IMR-90 (cell line): ENCODE results near the gene KCNN4. TPM values are rescaled to one million over a fixed set of nuclear protein-coding genes. Genes with fewer than 3 reads are reported as not detected.
A peak's percentile ranks its signal among the peaks of the same experiment; 100 is the strongest.
"Not testable (repeated sequence)": the region's sequence is repeated elsewhere in the genome, so short reads cannot be mapped to it uniquely, and the experiment has no call there.

Source experiments
- ATAC-seq: fragments of 200-7000 bp; cut with Tn5 transposase; 2 replicates; pipeline ENCODE4 v1.9.1; 2020; ENCODE audit warnings: low read depth, mild to moderate bottlenecking, moderate library complexity
- BruUV-seq: library from RNA; stranded (reverse); fragments of 400-500 nt; replicated peaks from 2 replicates; lab custom pipeline; 2021; lab: Mats Ljungman, UMichigan
- CTCF ChIA-PET: fragments of 300-600 bp; formaldehyde crosslinking; extraction: SDS; loops from one replicate; lab custom pipeline; 2021; ENCODE audit warnings: antibody characterized with exemption; lab: Yijun Ruan, JAX
- POLR2A ChIA-PET: fragments of 300-600 bp; sonication (Branson Sonifier 250); formaldehyde crosslinking; loops from one replicate; lab custom pipeline; 2022; ENCODE audit warnings: antibody characterized with exemption; ENCODE audit not compliant: unreplicated experiment; lab: Charles Lee
- DNase-seq: peaks from one replicate; pipeline ENCODE4 v3.0.0; 2013
- H2AFZ ChIP-seq: replicated peaks from 2 replicates; pipeline ENCODE3; 2013; ENCODE audit warnings: low read length, mild to moderate bottlenecking; ENCODE audit not compliant: poor library complexity
- H2AK5ac ChIP-seq: 2 replicates; pipeline ENCODE4 v1.6.1; 2013; ENCODE audit warnings: low read depth, low read length, inconsistent platforms
- H2AK9ac ChIP-seq: replicated peaks from 2 replicates; pipeline ENCODE3; 2013; ENCODE audit warnings: mild to moderate bottlenecking, low read depth, low read length, moderate library complexity; ENCODE audit not compliant: poor library complexity
- H2BK120ac ChIP-seq: 2 replicates; pipeline ENCODE4 v1.6.1; 2013; ENCODE audit warnings: low read depth, low read length, inconsistent platforms
- H2BK15ac ChIP-seq: 3 replicates; pipeline ENCODE4 v1.6.1; 2013; ENCODE audit warnings: low read depth, low read length, inconsistent platforms
- H2BK20ac ChIP-seq: 2 replicates; pipeline ENCODE4 v1.6.1; 2013; ENCODE audit warnings: low read depth, mild to moderate bottlenecking, inconsistent platforms, low read length, moderate library complexity
- H2BK5ac ChIP-seq: 2 replicates; pipeline ENCODE4 v1.6.1; 2013; ENCODE audit warnings: mild to moderate bottlenecking, low read depth, low read length, inconsistent platforms; ENCODE audit not compliant: poor library complexity, severe bottlenecking
- H3K14ac ChIP-seq: replicated peaks from 2 replicates; pipeline ENCODE4 v1.6.1; 2013; ENCODE audit warnings: low read depth, low read length, inconsistent platforms
- H3K18ac ChIP-seq: 2 replicates; pipeline ENCODE4 v1.6.1; 2013; ENCODE audit warnings: low read depth, low read length, control low read depth
- H3K23ac ChIP-seq: 2 replicates; pipeline ENCODE4 v1.6.1; 2013; ENCODE audit warnings: low read depth, low read length, inconsistent platforms
- H3K27ac ChIP-seq: 2 replicates; pipeline ENCODE4 v1.5.1; 2013; ENCODE audit warnings: mild to moderate bottlenecking, control low read depth, low read length; ENCODE audit not compliant: insufficient read depth
- H3K27me3 ChIP-seq: 2 replicates; pipeline ENCODE4 v1.6.1; 2013; ENCODE audit warnings: low read length; ENCODE audit not compliant: control insufficient read depth, insufficient read depth
- H3K36me3 ChIP-seq: 2 replicates; pipeline ENCODE4 v1.6.1; 2013; ENCODE audit warnings: low read length, mixed read lengths; ENCODE audit not compliant: control insufficient read depth, insufficient read depth
- H3K4ac ChIP-seq: 2 replicates; pipeline ENCODE4 v1.6.1; 2013; ENCODE audit warnings: low read depth, low read length, inconsistent platforms
- H3K4me1 ChIP-seq: 2 replicates; pipeline ENCODE4 v1.6.1; 2013; ENCODE audit warnings: low read length, mixed read lengths; ENCODE audit not compliant: control insufficient read depth, insufficient read depth
- H3K4me2 ChIP-seq: 2 replicates; pipeline ENCODE4 v1.6.1; 2013; ENCODE audit warnings: low read depth, mild to moderate bottlenecking, control low read depth, low read length, moderate library complexity
- H3K4me3 ChIP-seq: 2 replicates; pipeline ENCODE4 v1.5.1; 2013; ENCODE audit warnings: low read depth, mild to moderate bottlenecking, control low read depth, low read length, moderate library complexity; ENCODE audit not compliant: insufficient read depth
- H3K56ac ChIP-seq: 2 replicates; pipeline ENCODE4 v1.6.1; 2013; ENCODE audit warnings: low read length, inconsistent platforms; ENCODE audit not compliant: insufficient read depth; ENCODE audit errors: extremely low read depth
- H3K79me1 ChIP-seq, 2 experiments: 2 replicates each; pipeline ENCODE4 v1.6.1; 2013; ENCODE audit warnings: low read length in 2 of 2, inconsistent platforms in 1 of 2, low read depth in 1 of 2
- H3K9ac ChIP-seq: 2 replicates; pipeline ENCODE4 v1.6.1; 2013; ENCODE audit warnings: low read depth, low read length, control low read depth
- H3K9me1 ChIP-seq: 2 replicates; pipeline ENCODE4 v1.6.1; 2013; ENCODE audit warnings: low read length, inconsistent platforms; ENCODE audit not compliant: insufficient read depth
- H3K9me3 ChIP-seq: 2 replicates; pipeline ENCODE4 v1.6.1; 2013; ENCODE audit warnings: low read length; ENCODE audit not compliant: control insufficient read depth, insufficient read depth
- H4K20me1 ChIP-seq: 2 replicates; pipeline ENCODE4 v1.6.1; 2013; ENCODE audit warnings: low read length, inconsistent platforms; ENCODE audit not compliant: insufficient read depth
- H4K5ac ChIP-seq: 2 replicates; pipeline ENCODE4 v1.6.1; 2013; ENCODE audit warnings: mild to moderate bottlenecking, low read depth, low read length, control low read depth
- H4K8ac ChIP-seq, 2 experiments: 2 replicates each; pipeline ENCODE4 v1.6.1; 2013; ENCODE audit warnings: low read depth in 2 of 2, low read length in 2 of 2, control low read depth in 1 of 2, inconsistent platforms in 1 of 2
- H4K91ac ChIP-seq: 2 replicates; pipeline ENCODE4 v1.6.1; 2013; ENCODE audit warnings: low read depth, low read length, inconsistent platforms; ENCODE audit not compliant: insufficient read depth
- WGBS, 2 experiments: methylation state at CpG; one replicate each; pipeline versions ENCODE4 v1.1.5 to v1.1.7; 2013; ENCODE audit warnings: missing lambda C conversion rate in 2 of 2; ENCODE audit not compliant: insufficient read length in 1 of 2; ENCODE audit errors: extremely low coverage in 2 of 2; 5-methylcytosine and 5-hydroxymethylcytosine counted together
- dilution Hi-C: fragments of 300-500 bp; cut with HindIII; formaldehyde crosslinking; loops from one replicate; pipeline ENCODE4 v1.14.3; 2018; ENCODE audit warnings: low sequenced_read_pairs; ENCODE audit not compliant: unreplicated experiment
- in situ Hi-C: fragments of 300-500 bp; cut with MboI; formaldehyde crosslinking; loops from 3 replicates; pipeline ENCODE4 v1.14.3; 2019; ENCODE audit warnings: low sequenced_read_pairs, inconsistent platforms, mixed read lengths
- intact Hi-C: fragments of 100-400 bp; cut with micrococcal nuclease; formaldehyde crosslinking; loops from 2 replicates; pipeline ENCODE4 v1.10.0; 2022
- polyA plus RNA-seq, 3 experiments: library from polyadenylated mRNA; depleted of rRNA; stranded (reverse); fragments of >200 nt; gene quantifications; 2 replicates each; pipeline ENCODE4 v1.2.3, GENCODE V29; 2012; ENCODE audit warnings: low replicate concordance in 1 of 3
- total RNA-seq: library from RNA; depleted of rRNA; stranded (reverse); fragments of >200 nt; gene quantifications from 2 replicates; pipeline ENCODE4 v1.2.3, GENCODE V29; 2012

Gene KCNN4
- total and polyA plus RNA-seq, 2 of the 4 experiments (the other 2 are of a cell fraction): 0.54 to 0.99 TPM

GRCh38 chr19:43774940-43775258, 5.9 kb downstream of the KCNN4 start:
- peak overlapping the region; percentile 53; the same call in 1 of the 2 replicates for H3K4me2 ChIP-seq

More at GRCh38 chr19:43774940-43775258, 5.9 kb downstream of the KCNN4 start:
- H3K27me3 ChIP-seq: peaks cover 11% of the 10 kb centered on the region
- BruUV-seq, H4K5ac ChIP-seq, H3K9ac ChIP-seq, H3K9me3 ChIP-seq, H4K20me1 ChIP-seq, POLR2A ChIA-PET, H2AK9ac ChIP-seq, H3K27ac ChIP-seq, H2BK5ac ChIP-seq, dilution Hi-C loops, H3K56ac ChIP-seq, intact Hi-C loops, H3K79me1 ChIP-seq, in situ Hi-C loops, H3K4me3 ChIP-seq, DNase-seq, ATAC-seq, H3K4me1 ChIP-seq, H4K91ac ChIP-seq, H3K9me1 ChIP-seq, H2BK15ac ChIP-seq, H3K36me3 ChIP-seq, H2BK20ac ChIP-seq: not testable (repeated sequence)
- peak overlapping the region; percentile 80 for H3K14ac ChIP-seq
- H4K8ac ChIP-seq: peak overlapping the region in 1 of 2 experiments; percentile 71; a peak in 2 of 4 replicates
- 48% methylated on average over 5 of the region's 11 CpGs; no CpG with 5 or more reads in 1 of the 2 experiments for WGBS, 2 experiments
- H3K18ac ChIP-seq: peak overlapping the region; percentile 11; the same call in 1 of the 2 replicates
- peak overlapping the region; percentile 45; the same call in 1 of the 2 replicates for H2BK120ac ChIP-seq
- CTCF ChIA-PET: interaction anchor here (0.9 to 1.6 kb wide), 8 partner anchors 11 to 241 kb away, joined by 3 to 10 read pairs (median 4); no protein-coding TSS in a partner anchor
- H3K4ac ChIP-seq: 0 out of 2 replicates have a peak overlapping the region, but pooled peaks have one; percentile 40
- peak overlapping the region; percentile 93; the same call in 1 of the 2 replicates for H2AK5ac ChIP-seq
- peak overlapping the region; percentile 91 for H2AFZ ChIP-seq
- peak overlapping the region; percentile 15; the same call in 1 of the 2 replicates for H3K23ac ChIP-seq
